A549 (cell line): ENCODE results near the gene C1orf21. TPM values are rescaled to one million over a fixed set of nuclear protein-coding genes. Genes with fewer than 3 reads are reported as not detected.

Experiments
- ATAC-seq, 2 experiments: fragments of 200-7000 bp in 1 of 2; fragments of >200 bp in 1 of 2; cut with Nextera tagmentation in 1 of 2; cut with Tn5 transposase in 1 of 2; 3 replicates each; pipeline versions ENCODE4 v1.8.0 to v1.9.1; 2018 to 2020; ENCODE audit warnings: mild to moderate bottlenecking in 1 of 2, moderate library complexity in 1 of 2
- CTCF ChIA-PET: fragments of 300-600 bp; sonication (Branson Sonifier 250); formaldehyde crosslinking; extraction: SDS; loops from one replicate; lab custom pipeline; 2021; ENCODE audit warnings: antibody characterized with exemption, inconsistent platforms; lab: Yijun Ruan, JAX
- POLR2A ChIA-PET: fragments of 350-600 bp; formaldehyde crosslinking; extraction: SDS; loops from one replicate; lab custom pipeline; 2021; ENCODE audit warnings: antibody characterized with exemption, inconsistent platforms; lab: Yijun Ruan, JAX
- DNase-seq, 2 experiments: peaks; one replicate each; pipeline versions ENCODE4 v3.0.0 to v3.0.0-alpha.2; 2011 to 2016; ENCODE audit warnings: low read depth in 1 of 2, low spot score in 1 of 2
- FAIRE-seq: peaks from 2 replicates; lab custom pipeline; 2011; peaks lifted over from hg19 to GRCh38; lab: Jason Lieb, UNC
- H3K27ac ChIP-seq, 2 experiments: fragments of >200 bp; sonication (Bioruptor Twin); formaldehyde crosslinking; 3 replicates each; pipeline ENCODE4 v1.5.1; 2016 to 2017
- H3K4me1 ChIP-seq: fragments of >200 bp; sonication (Bioruptor Twin); formaldehyde crosslinking; 3 replicates; pipeline ENCODE4 v1.6.1; 2016
- H3K4me2 ChIP-seq: fragments of >200 bp; sonication (Bioruptor Twin); formaldehyde crosslinking; 3 replicates; pipeline ENCODE4 v1.6.1; 2016
- H3K4me3 ChIP-seq: fragments of >200 bp; sonication (Bioruptor Twin); formaldehyde crosslinking; 3 replicates; pipeline ENCODE4 v1.5.1; 2016
- H3K9me3 ChIP-seq: fragments of >200 bp; sonication (Bioruptor Twin); formaldehyde crosslinking; 3 replicates; pipeline ENCODE4 v1.6.1; 2016
- ATOH8 ChIP-seq: fragments of 250-450 bp; sonication (Bioruptor Pico); IDR thresholded peaks from 2 replicates; pipeline ENCODE4 v1.5.0; 2020; ENCODE audit warnings: low read depth, mild to moderate bottlenecking, moderate library complexity
- CBX8 ChIP-seq: fragments of 200-600 bp; sonication (generic); IDR thresholded peaks from 2 replicates; pipeline ENCODE4 v1.6.1; 2016
- CTCF ChIP-seq: fragments of >200 bp; sonication (Bioruptor Twin); formaldehyde crosslinking; IDR thresholded peaks from 3 replicates; pipeline ENCODE4 v1.5.1; 2016
- E2F6 ChIP-seq: IDR thresholded peaks from 2 replicates; pipeline ENCODE4 v1.6.1; 2012; ENCODE audit warnings: low read depth, borderline replicate concordance
- EHF ChIP-seq: fragments of 250-450 bp; sonication (Bioruptor Pico); IDR thresholded peaks from 2 replicates; pipeline ENCODE4 v1.5.0; 2020; ENCODE audit warnings: mild to moderate bottlenecking
- EHMT2 ChIP-seq: fragments of 200-600 bp; sonication (generic); IDR thresholded peaks from 2 replicates; pipeline ENCODE4 v1.6.1; 2016; ENCODE audit warnings: antibody characterized with exemption, low read depth, mild to moderate bottlenecking, moderate library complexity
- ELK1 ChIP-seq: fragments of 150-350 bp; IDR thresholded peaks from 2 replicates; pipeline ENCODE4 v1.6.1; 2014; ENCODE audit warnings: low read depth, mild to moderate bottlenecking, low read length
- FOSB ChIP-seq: fragments of 250-450 bp; sonication (Bioruptor Pico); IDR thresholded peaks from 2 replicates; pipeline ENCODE4 v1.5.0; 2020; ENCODE audit warnings: mild to moderate bottlenecking, moderate library complexity
- HOXA7 ChIP-seq: fragments of 250-450 bp; sonication (Bioruptor Pico); IDR thresholded peaks from 2 replicates; pipeline ENCODE4 v1.5.0; 2020; ENCODE audit warnings: mild to moderate bottlenecking, moderate library complexity
- HOXB5 ChIP-seq: fragments of 250-450 bp; sonication (Bioruptor Pico); IDR thresholded peaks from 2 replicates; pipeline ENCODE4 v1.5.0; 2020; ENCODE audit warnings: mild to moderate bottlenecking, moderate library complexity
- KDM5A ChIP-seq: fragments of 200-600 bp; sonication (generic); IDR thresholded peaks from 2 replicates; pipeline ENCODE4 v1.6.1; 2016; ENCODE audit warnings: antibody characterized with exemption, mild to moderate bottlenecking
- MAFK ChIP-seq: fragments of 450-650 bp; IDR thresholded peaks from 2 replicates; pipeline ENCODE4 v1.6.1; 2014; ENCODE audit not compliant: partially characterized antibody
- MAX ChIP-seq: IDR thresholded peaks from 2 replicates; pipeline ENCODE4 v1.6.1; 2012
- MAZ ChIP-seq: fragments of 150-350 bp; IDR thresholded peaks from 2 replicates; pipeline ENCODE4 v1.6.1; 2014; ENCODE audit warnings: antibody characterized with exemption, low read depth, low read length, borderline replicate concordance
- NFE2L2 ChIP-seq: fragments of 150-350 bp; conservative IDR thresholded peaks from 2 replicates; pipeline ENCODE4 v1.6.1; 2014; ENCODE audit warnings: low read length
- NPAS2 ChIP-seq: fragments of 250-450 bp; sonication (Bioruptor Pico); IDR thresholded peaks from 2 replicates; pipeline ENCODE4 v1.8.0; 2022; ENCODE audit warnings: mild to moderate bottlenecking, moderate library complexity, borderline replicate concordance
- RARB ChIP-seq: fragments of 250-450 bp; sonication (Bioruptor Pico); IDR thresholded peaks from 2 replicates; pipeline ENCODE4 v1.8.0; 2021; ENCODE audit warnings: mild to moderate bottlenecking, moderate library complexity
- REST ChIP-seq: fragments of 200-600 bp; sonication (generic); IDR thresholded peaks from 2 replicates; pipeline ENCODE4 v1.6.1; 2016; ENCODE audit warnings: antibody characterized with exemption, mild to moderate bottlenecking, moderate library complexity
- RFX5 ChIP-seq: fragments of 450-650 bp; IDR thresholded peaks from 2 replicates; pipeline ENCODE4 v1.7.1; 2014; ENCODE audit warnings: antibody characterized with exemption, mild to moderate bottlenecking, moderate library complexity
- TFCP2L1 ChIP-seq: fragments of 250-450 bp; sonication (Bioruptor Pico); IDR thresholded peaks from 2 replicates; pipeline ENCODE4 v1.5.0; 2021; ENCODE audit warnings: mild to moderate bottlenecking
- USF2 ChIP-seq: fragments of 450-650 bp; IDR thresholded peaks from 2 replicates; pipeline ENCODE4 v1.6.1; 2014; ENCODE audit warnings: antibody characterized with exemption
- ZC3H11A ChIP-seq: fragments of 450-650 bp; IDR thresholded peaks from 2 replicates; pipeline ENCODE4 v1.6.1; 2014; ENCODE audit warnings: antibody characterized with exemption, mild to moderate bottlenecking
- ZNF302 ChIP-seq: fragments of 250-450 bp; sonication (Bioruptor Pico); IDR thresholded peaks from 2 replicates; pipeline ENCODE4 v1.9.0; 2021; ENCODE audit warnings: inconsistent platforms, mild to moderate bottlenecking, moderate library complexity
- WGBS: methylation state at CpG from one replicate; pipeline ENCODE4 v1.1.6; 2017; ENCODE audit errors: missing lambda C conversion rate; 5-methylcytosine and 5-hydroxymethylcytosine counted together
- polyA plus RNA-seq, 4 experiments: library from polyadenylated mRNA; depleted of rRNA in 3 of 4; stranded (reverse); fragments of >200 nt; fragmentation: RNase III in 1 of 4; extraction: RNeasy Plus Mini Kit Qiagen cat#74134 plus additional on column Dnase treatment in 1 of 4; gene quantifications; 2 replicates in 3 of 4; 3 replicates in 1 of 4; pipeline ENCODE4 v1.2.3, GENCODE V29; 2011 to 2017

C1orf21 gene
- polyA plus RNA-seq, 2 of the 4 experiments (the other 2 are of a cell fraction): 11.4 to 11.6 TPM

- no peak for ATAC-seq
- Histone ChIP-seq H3K4me2 (no peak overlapping the region), H3K4me1 (peaks cover 27% of the 10 kb centered on the region; the same call in 2 of the 3 replicates), H3K9me3 (no peaks in the 10 kb centered on the region), H3K27ac (no peak overlapping the region), H3K4me3 (no peak overlapping the region)
- CTCF ChIA-PET: interaction anchor here (1.0 to 1.2 kb wide), 2 partner anchors 246 to 274 kb away, joined by 3 to 4 read pairs; no protein-coding TSS in a partner anchor
- FAIRE-seq: no peak
- TF ChIP-seq HOXA7 (CRISPR knock-in tag) (no peak), KDM5A (no peak), REST (no peak), MAFK (no peak), NPAS2 (CRISPR knock-in tag) (no peak), MAX (no peak), TFCP2L1 (CRISPR knock-in tag) (no peak), RFX5 (no peak), EHF (no peak), USF2 (no peak)
- DNase-seq: no peak
- WGBS: 79% methylated on average over 1 of the region's 1 CpG
- POLR2A ChIA-PET: no interaction called here
These were observed 31.1 kb downstream of the C1orf21 start for GRCh38 chr1:184417916-184418315.

- peak overlapping the region; percentile 41; the same call in 2 of the 3 replicates for H3K4me2 ChIP-seq
- H3K27ac ChIP-seq: no peak overlapping the region
- POLR2A ChIA-PET: no interaction called here
- peaks cover 27% of the 10 kb centered on the region; the same call in 2 of the 3 replicates for H3K4me1 ChIP-seq
- H3K9me3 ChIP-seq: no peaks in the 10 kb centered on the region
- no peak for FAIRE-seq
- WGBS: 36% methylated on average over 4 of the region's 4 CpGs
- no peak for DNase-seq
- no peak overlapping the region for H3K4me3 ChIP-seq
- no peak for ATAC-seq
- CTCF ChIA-PET: interaction anchor here (0.6 to 1.1 kb wide), 3 partner anchors 9 to 370 kb away, joined by 3 read pairs; no protein-coding TSS in a partner anchor
- no peak for TF ChIP-seq NFE2L2
- no peak for TF ChIP-seq ZC3H11A
- TF ChIP-seq FOSB (CRISPR knock-in tag): no peak
- TF ChIP-seq HOXB5 (CRISPR knock-in tag): no peak
- TF ChIP-seq ZNF302: no peak
- no peak for TF ChIP-seq MAZ
- no peak for TF ChIP-seq ELK1
- no peak for TF ChIP-seq CBX8
- TF ChIP-seq CTCF: no peak
- TF ChIP-seq ATOH8 (CRISPR knock-in tag): no peak
- no peak for TF ChIP-seq EHMT2
- no peak for TF ChIP-seq RARB (CRISPR knock-in tag)
- TF ChIP-seq REST: no peak
- no peak for TF ChIP-seq KDM5A
- TF ChIP-seq E2F6: no peak
These were observed 32.0 kb downstream of the C1orf21 start for GRCh38 chr1:184418652-184419349.
